Nephron progenitor cell (in vitro differentiated cells): ENCODE results near the gene STS.
A peak's percentile ranks its signal among the peaks of the same experiment; 100 is the strongest.

Source experiments
- DNase-seq: peaks from one replicate; pipeline ENCODE4 v3.0.0; 2021
- H3K27ac Mint-ChIP-seq: 2 replicates; pipeline ENCODE4 v1.8.0; 2021; ENCODE audit warnings: mild to moderate bottlenecking, moderate library complexity, mixed read lengths
- H3K27me3 Mint-ChIP-seq: 2 replicates; pipeline ENCODE4 v1.8.0; 2021; ENCODE audit warnings: mild to moderate bottlenecking, low read depth, mixed read lengths; ENCODE audit not compliant: poor library complexity
- H3K36me3 Mint-ChIP-seq: 2 replicates; pipeline ENCODE4 v1.8.0; 2021; ENCODE audit warnings: low read depth, mixed read lengths
- H3K4me1 Mint-ChIP-seq: 2 replicates; pipeline ENCODE4 v1.8.0; 2021; ENCODE audit warnings: mixed read lengths
- H3K4me3 Mint-ChIP-seq: 2 replicates; pipeline ENCODE4 v1.8.0; 2021; ENCODE audit warnings: mild to moderate bottlenecking, moderate library complexity, mixed read lengths
- H3K9me3 Mint-ChIP-seq: 2 replicates; pipeline ENCODE4 v1.8.0; 2021; ENCODE audit warnings: mild to moderate bottlenecking, moderate library complexity, mixed read lengths
- TF ChIP-seq, protein P1 (sequence below): fragments of 200-600 bp; sonication (generic); IDR thresholded peaks from 2 replicates; pipeline ENCODE4 v1.5.0; 2021; ENCODE audit warnings: antibody characterized with exemption

STS gene, protein sequence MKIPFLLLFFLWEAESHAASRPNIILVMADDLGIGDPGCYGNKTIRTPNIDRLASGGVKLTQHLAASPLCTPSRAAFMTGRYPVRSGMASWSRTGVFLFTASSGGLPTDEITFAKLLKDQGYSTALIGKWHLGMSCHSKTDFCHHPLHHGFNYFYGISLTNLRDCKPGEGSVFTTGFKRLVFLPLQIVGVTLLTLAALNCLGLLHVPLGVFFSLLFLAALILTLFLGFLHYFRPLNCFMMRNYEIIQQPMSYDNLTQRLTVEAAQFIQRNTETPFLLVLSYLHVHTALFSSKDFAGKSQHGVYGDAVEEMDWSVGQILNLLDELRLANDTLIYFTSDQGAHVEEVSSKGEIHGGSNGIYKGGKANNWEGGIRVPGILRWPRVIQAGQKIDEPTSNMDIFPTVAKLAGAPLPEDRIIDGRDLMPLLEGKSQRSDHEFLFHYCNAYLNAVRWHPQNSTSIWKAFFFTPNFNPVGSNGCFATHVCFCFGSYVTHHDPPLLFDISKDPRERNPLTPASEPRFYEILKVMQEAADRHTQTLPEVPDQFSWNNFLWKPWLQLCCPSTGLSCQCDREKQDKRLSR

GRCh38 chrX:7147413-7147977 is at the start of gene STS:
Gene STS, plus strand, starts transcription at chrX:7147712. Its CDS starts 105,488 bp downstream, at chrX:7253200.
- Mint-ChIP-seq H3K36me3 (no peaks in the 10 kb centered on the region), H3K4me3 (peak within 1 kb of the TSS; percentile 90), H3K27me3 (peaks cover 2% of the 10 kb centered on the region), H3K9me3 (no peaks in the 10 kb centered on the region), H3K4me1 (peaks cover 35% of the 10 kb centered on the region), H3K27ac (peak within 1 kb of the TSS; percentile 90)
- peak; percentile 68 for DNase-seq
- TF ChIP-seq, protein P1, sequence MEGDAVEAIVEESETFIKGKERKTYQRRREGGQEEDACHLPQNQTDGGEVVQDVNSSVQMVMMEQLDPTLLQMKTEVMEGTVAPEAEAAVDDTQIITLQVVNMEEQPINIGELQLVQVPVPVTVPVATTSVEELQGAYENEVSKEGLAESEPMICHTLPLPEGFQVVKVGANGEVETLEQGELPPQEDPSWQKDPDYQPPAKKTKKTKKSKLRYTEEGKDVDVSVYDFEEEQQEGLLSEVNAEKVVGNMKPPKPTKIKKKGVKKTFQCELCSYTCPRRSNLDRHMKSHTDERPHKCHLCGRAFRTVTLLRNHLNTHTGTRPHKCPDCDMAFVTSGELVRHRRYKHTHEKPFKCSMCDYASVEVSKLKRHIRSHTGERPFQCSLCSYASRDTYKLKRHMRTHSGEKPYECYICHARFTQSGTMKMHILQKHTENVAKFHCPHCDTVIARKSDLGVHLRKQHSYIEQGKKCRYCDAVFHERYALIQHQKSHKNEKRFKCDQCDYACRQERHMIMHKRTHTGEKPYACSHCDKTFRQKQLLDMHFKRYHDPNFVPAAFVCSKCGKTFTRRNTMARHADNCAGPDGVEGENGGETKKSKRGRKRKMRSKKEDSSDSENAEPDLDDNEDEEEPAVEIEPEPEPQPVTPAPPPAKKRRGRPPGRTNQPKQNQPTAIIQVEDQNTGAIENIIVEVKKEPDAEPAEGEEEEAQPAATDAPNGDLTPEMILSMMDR, result no peak

DNA sequence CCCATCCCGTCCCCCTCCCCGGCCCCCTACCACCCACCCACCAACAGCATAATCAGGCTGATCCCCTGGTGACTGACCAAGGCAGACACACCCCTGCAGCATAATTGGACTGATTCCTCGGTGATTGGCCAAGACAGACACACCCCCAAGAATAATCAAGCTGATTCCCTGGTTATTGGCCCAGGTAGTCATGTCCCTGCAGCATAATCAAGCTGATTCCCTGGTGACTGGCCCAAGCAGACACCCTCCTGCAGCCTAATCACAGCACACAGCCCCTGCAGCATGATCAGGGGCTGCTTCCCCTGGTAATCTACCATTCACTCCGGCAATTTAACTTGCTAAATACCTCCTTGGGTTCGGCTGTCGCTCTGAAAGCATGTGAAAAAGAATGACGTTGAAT is 47.5 kb upstream of the STS start:
- TF ChIP-seq, protein P1, result no peak
- no peak for DNase-seq
- Mint-ChIP-seq H3K27ac (no peak overlapping the region), H3K4me1 (no peaks in the 10 kb centered on the region), H3K36me3 (peaks cover 70% of the 10 kb centered on the region), H3K27me3 (no peaks in the 10 kb centered on the region), H3K4me3 (no peak overlapping the region), H3K9me3 (peaks cover 16% of the 10 kb centered on the region)

DNA sequence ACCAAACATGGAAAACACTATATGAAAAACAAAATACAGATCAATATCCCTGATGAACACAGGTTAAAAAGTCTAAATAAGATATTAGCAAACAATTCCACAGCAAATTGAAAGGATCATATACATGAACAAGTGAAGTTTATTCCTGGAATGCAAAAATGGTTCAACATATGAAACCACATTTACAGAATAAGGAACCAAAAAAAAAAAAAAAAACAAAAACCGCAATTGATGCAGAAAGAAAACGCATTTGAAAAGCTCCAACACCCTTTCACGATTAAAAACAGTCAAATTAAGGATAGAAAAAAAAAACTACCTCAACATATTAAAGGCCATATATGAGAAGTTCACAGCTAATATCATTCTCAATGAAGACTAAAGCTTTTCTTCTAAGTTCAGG is 45.4 kb upstream of the STS start:
- no peak overlapping the region for H3K4me3 Mint-ChIP-seq

GRCh38 chrX:7106649-7107048 is 40.9 kb upstream of the STS start:
- H3K9me3 Mint-ChIP-seq, result peaks cover 16% of the 10 kb centered on the region
- peaks cover 30% of the 10 kb centered on the region for H3K4me1 Mint-ChIP-seq
- H3K4me3 Mint-ChIP-seq, result no peak overlapping the region
- peaks cover 39% of the 10 kb centered on the region for H3K36me3 Mint-ChIP-seq
- no peak overlapping the region for H3K27ac Mint-ChIP-seq
- no peak for DNase-seq
- no peaks in the 10 kb centered on the region for H3K27me3 Mint-ChIP-seq
- TF ChIP-seq, protein P1, result no peak

More for the DNA sequence above, 45.4 kb upstream of the STS start:
- no peak for DNase-seq
- H3K27ac Mint-ChIP-seq, result no peak overlapping the region
- peaks cover 16% of the 10 kb centered on the region for H3K9me3 Mint-ChIP-seq
- no peaks in the 10 kb centered on the region for H3K4me1 Mint-ChIP-seq
- TF ChIP-seq, protein P1, result no peak
- no peaks in the 10 kb centered on the region for H3K27me3 Mint-ChIP-seq
- peaks cover 59% of the 10 kb centered on the region for H3K36me3 Mint-ChIP-seq

DNA sequence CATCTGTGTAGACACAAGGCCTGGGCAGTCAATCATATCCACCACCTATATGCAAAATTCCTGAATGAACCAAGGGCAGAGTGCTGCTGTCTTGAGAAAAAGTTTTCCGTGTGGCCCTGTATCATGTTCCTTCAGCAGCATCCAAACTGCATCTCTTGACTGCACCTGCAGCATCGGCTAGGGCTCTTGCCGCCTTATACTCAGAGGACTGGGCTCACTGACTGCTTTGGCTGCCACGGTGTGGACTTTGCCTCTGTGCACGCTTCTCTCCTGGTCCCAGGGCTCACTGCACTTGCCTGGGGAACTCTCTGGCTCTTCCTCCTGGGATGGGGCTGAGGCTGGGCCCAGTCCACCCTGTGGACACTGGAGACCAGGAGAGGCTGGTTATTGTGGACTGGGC is 39.5 kb upstream of the STS start:
- Mint-ChIP-seq H3K4me3 (no peak overlapping the region), H3K27ac (no peak overlapping the region), H3K4me1 (peaks cover 30% of the 10 kb centered on the region), H3K36me3 (peaks cover 28% of the 10 kb centered on the region), H3K9me3 (peaks cover 5% of the 10 kb centered on the region), H3K27me3 (no peaks in the 10 kb centered on the region)
- TF ChIP-seq, protein P1, result no peak
- no peak for DNase-seq
